IPS-18c (cell line): ENCODE data around the gene GPC6.

Experiments
- H3K4me3 ChIP-seq: 2 replicates; pipeline ENCODE4 v1.7.0; 2013; ENCODE audit warnings: low read depth, mild to moderate bottlenecking, low read length, moderate library complexity; ENCODE audit not compliant: insufficient read depth
- H3K9me3 ChIP-seq: one replicate; pipeline ENCODE4 v1.6.1; 2013; ENCODE audit warnings: mild to moderate bottlenecking, low read length, moderate library complexity; ENCODE audit not compliant: control insufficient read depth, insufficient read depth

The GPC6 gene

GRCh38 chr13:93256998-93257397 lies 30.4 kb downstream of the GPC6 start:
- H3K9me3 ChIP-seq = no peaks in the 10 kb centered on the region

GRCh38 chr13:93259527-93260080 lies 33.0 kb downstream of the GPC6 start:
- no peak overlapping the region for H3K4me3 ChIP-seq
- no peaks in the 10 kb centered on the region for H3K9me3 ChIP-seq

More at GRCh38 chr13:93256998-93257397, 30.4 kb downstream of the GPC6 start:
- no peak overlapping the region for H3K4me3 ChIP-seq

GRCh38 chr13:93260591-93260990 lies 34.0 kb downstream of the GPC6 start:
- Histone ChIP-seq H3K9me3 (no peaks in the 10 kb centered on the region), H3K4me3 (no peak overlapping the region)

- H3K9me3 ChIP-seq = no peaks in the 10 kb centered on the region
- no peak overlapping the region for H3K4me3 ChIP-seq
Observed at GRCh38 chr13:93262729-93263345, 36.2 kb downstream of the GPC6 start.

- H3K4me3 ChIP-seq = no peak overlapping the region
- H3K9me3 ChIP-seq = peaks cover 2% of the 10 kb centered on the region
Observed at GRCh38 chr13:93264876-93265275, 38.3 kb downstream of the GPC6 start.

- Histone ChIP-seq H3K4me3 (no peak overlapping the region), H3K9me3 (peaks cover 2% of the 10 kb centered on the region)
Observed at GRCh38 chr13:93265800-93266199, 39.2 kb downstream of the GPC6 start.

GRCh38 chr13:93266681-93267080 lies 40.1 kb downstream of the GPC6 start:
- H3K9me3 ChIP-seq = peaks cover 2% of the 10 kb centered on the region
- no peak overlapping the region for H3K4me3 ChIP-seq

- H3K4me3 ChIP-seq = no peak overlapping the region
- peaks cover 2% of the 10 kb centered on the region for H3K9me3 ChIP-seq
Observed at GRCh38 chr13:93268327-93269028, 41.9 kb downstream of the GPC6 start.

GRCh38 chr13:93270769-93271742 lies 44.4 kb downstream of the GPC6 start:
- peaks cover 2% of the 10 kb centered on the region for H3K9me3 ChIP-seq
- H3K4me3 ChIP-seq = no peak overlapping the region

- no peaks in the 10 kb centered on the region for H3K9me3 ChIP-seq
- no peak overlapping the region for H3K4me3 ChIP-seq
Observed at GRCh38 chr13:93279982-93280381, 53.4 kb downstream of the GPC6 start.

- Histone ChIP-seq H3K9me3 (no peaks in the 10 kb centered on the region), H3K4me3 (no peak overlapping the region)
Observed at GRCh38 chr13:93280688-93281087, 54.1 kb downstream of the GPC6 start.

GRCh38 chr13:93283255-93283654 lies 56.6 kb downstream of the GPC6 start:
- H3K9me3 ChIP-seq = no peaks in the 10 kb centered on the region

GRCh38 chr13:93284064-93284463 lies 57.5 kb downstream of the GPC6 start:
- Histone ChIP-seq H3K4me3 (no peak overlapping the region), H3K9me3 (no peaks in the 10 kb centered on the region)

More at GRCh38 chr13:93283255-93283654, 56.6 kb downstream of the GPC6 start:
- no peak overlapping the region for H3K4me3 ChIP-seq

- Histone ChIP-seq H3K9me3 (no peaks in the 10 kb centered on the region), H3K4me3 (no peak overlapping the region)
Observed at GRCh38 chr13:93286047-93286446, 59.4 kb downstream of the GPC6 start.

GRCh38 chr13:93289053-93289452 lies 62.4 kb downstream of the GPC6 start:
- H3K9me3 ChIP-seq = no peaks in the 10 kb centered on the region
- H3K4me3 ChIP-seq = no peak overlapping the region

- Histone ChIP-seq H3K9me3 (no peaks in the 10 kb centered on the region), H3K4me3 (no peak overlapping the region)
Observed at GRCh38 chr13:93289842-93290241, 63.2 kb downstream of the GPC6 start.

GRCh38 chr13:93290503-93290902 lies 63.9 kb downstream of the GPC6 start:
- H3K9me3 ChIP-seq = no peaks in the 10 kb centered on the region
- H3K4me3 ChIP-seq = no peak overlapping the region
